Measurements from ENCODE around the gene CNTLN. TPM values are rescaled to one million over a fixed set of nuclear protein-coding genes. Genes with fewer than 3 reads are reported as not detected.

CNTLN gene
- total RNA-seq, 1 donor from 2014 or later = 10.1 TPM

GRCh38 chr9:17535176-17535575 is 400.3 kb downstream of the CNTLN start:
- Histone ChIP-seq H3K36me3 (no peaks in the 10 kb centered on the region), H2AFZ (replicated peaks) (no peak overlapping the region), H3K4me2 (no peak overlapping the region), H3K4me3 (no peak overlapping the region), H3K27ac (no peak overlapping the region), H3K27me3 (no peaks in the 10 kb centered on the region), H3K4me1 (no peaks in the 10 kb centered on the region), H3K9ac (no peak overlapping the region), H3K79me2 (ENCODE audit: low read depth) (no peaks in the 10 kb centered on the region), H3K9me3 (ENCODE audit: low read depth) (no peaks in the 10 kb centered on the region), H4K20me1 (ENCODE audit: low read depth) (no peaks in the 10 kb centered on the region), H3F3A (ENCODE audit: low read depth) (no peaks in the 10 kb centered on the region)
- DNase-seq (ENCODE audit: low spot score) = no peak
- H3K4me1 Mint-ChIP-seq = no peaks in the 10 kb centered on the region
- H3K4me3 Mint-ChIP-seq = no peak overlapping the region
- TF ChIP-seq EZH2 (IDR thresholded peaks at IDR 0.05) (no peak), CTCF (IDR thresholded peaks at IDR 0.05) (no peak), EZH2phosphoT487 (IDR thresholded peaks at IDR 0.05) (no peak)
- H3K27me3 Mint-ChIP-seq (ENCODE audit: insufficient read depth, low read depth) = no peaks in the 10 kb centered on the region
- H3K9me3 Mint-ChIP-seq = peaks cover 2% of the 10 kb centered on the region
- H3K27ac Mint-ChIP-seq = no peak overlapping the region
- H3K36me3 Mint-ChIP-seq = no peaks in the 10 kb centered on the region

- Mint-ChIP-seq H3K27ac (no peak overlapping the region), H3K9me3 (peaks cover 8% of the 10 kb centered on the region), H3K36me3 (no peaks in the 10 kb centered on the region), H3K4me1 (no peaks in the 10 kb centered on the region), H3K4me3 (no peak overlapping the region), H3K27me3 (ENCODE audit: insufficient read depth, low read depth) (peaks cover 2% of the 10 kb centered on the region)
- H3K9ac ChIP-seq = no peak overlapping the region
- H3K4me1 ChIP-seq = no peaks in the 10 kb centered on the region
- no peak overlapping the region for H2AFZ ChIP-seq (replicated peaks)
- no peak overlapping the region for H3K4me3 ChIP-seq
- H3K27me3 ChIP-seq = no peaks in the 10 kb centered on the region
- H3K36me3 ChIP-seq = no peaks in the 10 kb centered on the region
- DNase-seq (ENCODE audit: low spot score) = no peak
- no peaks in the 10 kb centered on the region for H3K79me2 ChIP-seq (ENCODE audit: low read depth)
- H3K27ac ChIP-seq = no peak overlapping the region
- TF ChIP-seq CTCF (IDR thresholded peaks at IDR 0.05) = no peak
- no peak for TF ChIP-seq EZH2phosphoT487 (IDR thresholded peaks at IDR 0.05)
- no peak for TF ChIP-seq EZH2 (IDR thresholded peaks at IDR 0.05)
- H4K20me1 ChIP-seq (ENCODE audit: low read depth) = no peaks in the 10 kb centered on the region
- H3K4me2 ChIP-seq = no peak overlapping the region
- H3F3A ChIP-seq (ENCODE audit: low read depth) = no peaks in the 10 kb centered on the region
- H3K9me3 ChIP-seq (ENCODE audit: low read depth) = no peaks in the 10 kb centered on the region
Measured at GRCh38 chr9:17536027-17536426, 401.2 kb downstream of the CNTLN start.

GRCh38 chr9:17551023-17551422 is 416.2 kb downstream of the CNTLN start:
- no peaks in the 10 kb centered on the region for H3K36me3 Mint-ChIP-seq
- Histone ChIP-seq H3K27ac (no peak overlapping the region), H3K79me2 (ENCODE audit: low read depth) (no peaks in the 10 kb centered on the region), H3K4me1 (no peaks in the 10 kb centered on the region), H3K36me3 (no peaks in the 10 kb centered on the region), H2AFZ (replicated peaks) (no peak overlapping the region), H3K9ac (no peak overlapping the region), H3F3A (ENCODE audit: low read depth) (no peaks in the 10 kb centered on the region), H3K4me2 (no peak overlapping the region), H3K4me3 (no peak overlapping the region), H3K9me3 (ENCODE audit: low read depth) (no peaks in the 10 kb centered on the region), H3K27me3 (no peaks in the 10 kb centered on the region), H4K20me1 (ENCODE audit: low read depth) (no peaks in the 10 kb centered on the region)
- H3K4me1 Mint-ChIP-seq = no peaks in the 10 kb centered on the region
- peaks cover 3% of the 10 kb centered on the region for H3K27me3 Mint-ChIP-seq (ENCODE audit: insufficient read depth, low read depth)
- no peak overlapping the region for H3K4me3 Mint-ChIP-seq
- H3K9me3 Mint-ChIP-seq = peaks cover 19% of the 10 kb centered on the region
- no peak for DNase-seq (ENCODE audit: low spot score)
- TF ChIP-seq CTCF (IDR thresholded peaks at IDR 0.05) (no peak), EZH2phosphoT487 (IDR thresholded peaks at IDR 0.05) (no peak), EZH2 (IDR thresholded peaks at IDR 0.05) (no peak)
- no peak overlapping the region for H3K27ac Mint-ChIP-seq

Small RNAs within 50 kb of the gene (small RNA-seq; reads per million reads assigned to genes)
- not detected for gene RPS29P33
